GM12878 (cell line): ENCODE measurements around the gene BRAF. TPM values are rescaled to one million over a fixed set of nuclear protein-coding genes. Genes with fewer than 3 reads are reported as not detected.
"Not testable (repeated sequence)": the region's sequence is repeated elsewhere in the genome, so short reads cannot be mapped to it uniquely, and the experiment has no call there.

Source experiments
- ATAC-seq: fragments of 200-7000 bp; cut with Tn5 transposase; 3 replicates; pipeline ENCODE4 v1.9.1; 2020; ENCODE audit warnings: mild to moderate bottlenecking, moderate library complexity
- BruUV-seq: library from RNA; stranded (reverse); fragments of 400-500 nt; replicated peaks from 2 replicates; lab custom pipeline; 2021; lab: Mats Ljungman, UMichigan
- CTCF ChIA-PET: fragments of 300-600 bp; sonication (Branson Sonifier 250); formaldehyde crosslinking; extraction: SDS; loops from one replicate; lab custom pipeline; 2021; ENCODE audit warnings: inconsistent platforms; lab: Yijun Ruan, JAX
- POLR2A ChIA-PET: fragments of 350-600 bp; formaldehyde crosslinking; extraction: SDS; loops from one replicate; lab custom pipeline; 2021; ENCODE audit warnings: inconsistent platforms; lab: Charles Lee
- RAD21 ChIA-PET: fragments of 300-600 bp; sonication (Branson Sonifier 250); formaldehyde crosslinking; loops from one replicate; lab custom pipeline; 2023; ENCODE audit warnings: antibody characterized with exemption; ENCODE audit not compliant: unreplicated experiment; lab: Charles Lee
- SMC1A ChIA-PET: fragments of 300-600 bp; sonication (Branson Sonifier 250); formaldehyde crosslinking; loops from one replicate; lab custom pipeline; 2023; ENCODE audit not compliant: unreplicated experiment, uncharacterized antibody; lab: Charles Lee
- DNase-seq: peaks from one replicate; pipeline ENCODE4 v3.0.0-alpha.2; 2011; ENCODE audit warnings: low read depth, low spot score
- FAIRE-seq: peaks from 3 replicates; lab custom pipeline; 2011; peaks lifted over from hg19 to GRCh38; lab: Jason Lieb, UNC
- H2AFZ ChIP-seq: 2 replicates; pipeline ENCODE4 v1.6.0; 2011; ENCODE audit warnings: low read depth, low read length, control low read depth; ENCODE audit not compliant: control insufficient read depth
- H3K27ac ChIP-seq: 2 replicates; pipeline ENCODE4 v1.5.1; 2011; ENCODE audit warnings: control low read depth; ENCODE audit not compliant: control insufficient read depth, insufficient read depth
- H3K27me3 ChIP-seq, 2 experiments: replicated peaks in 1 of 2; 2 replicates each; pipeline versions ENCODE4 v1.6.0 to v1.6.1; 2011; ENCODE audit warnings: low read length in 1 of 2; ENCODE audit not compliant: control insufficient read depth in 2 of 2, insufficient read depth in 2 of 2
- H3K36me3 ChIP-seq, 2 experiments: 2 replicates each; pipeline ENCODE4 v1.5.1; 2011; ENCODE audit warnings: low read length in 1 of 2; ENCODE audit not compliant: control insufficient read depth in 2 of 2, insufficient read depth in 2 of 2
- H3K4me1 ChIP-seq: 2 replicates; pipeline ENCODE4 v1.6.1; 2011; ENCODE audit warnings: mild to moderate bottlenecking, low read length, moderate library complexity, mixed read lengths; ENCODE audit not compliant: control insufficient read depth, insufficient read depth
- H3K4me2 ChIP-seq: 2 replicates; pipeline ENCODE4 v1.6.0; 2011; ENCODE audit warnings: control low read depth; ENCODE audit not compliant: control insufficient read depth, insufficient read depth
- H3K4me3 ChIP-seq: fragments of 200-600 bp; sonication (generic); 2 replicates; pipeline ENCODE4 v1.5.1; 2016
- H3K79me2 ChIP-seq: 2 replicates; pipeline ENCODE4 v1.6.0; 2011; ENCODE audit warnings: low read length; ENCODE audit not compliant: control insufficient read depth, insufficient read depth
- H3K9ac ChIP-seq: 2 replicates; pipeline ENCODE4 v1.8.0; 2011; ENCODE audit warnings: low read length, control low read depth, mixed read lengths; ENCODE audit not compliant: control insufficient read depth, insufficient read depth
- H3K9me3 ChIP-seq: replicated peaks from 3 replicates; pipeline ENCODE4 v1.5.1; 2011; ENCODE audit warnings: mild to moderate bottlenecking, low read length; ENCODE audit not compliant: control insufficient read depth, insufficient read depth
- H4K20me1 ChIP-seq: 2 replicates; pipeline ENCODE4 v1.6.0; 2011; ENCODE audit not compliant: control insufficient read depth, insufficient read depth
- FOXM1 ChIP-seq: IDR thresholded peaks from 2 replicates; pipeline ENCODE4 v1.6.1; 2012; ENCODE audit warnings: low read depth, mild to moderate bottlenecking, inconsistent platforms, low read length, moderate library complexity
- YBX1 ChIP-seq: fragments of 450-650 bp; IDR thresholded peaks from 2 replicates; pipeline ENCODE4 v1.6.1; 2016; ENCODE audit warnings: antibody characterized with exemption
- WGBS: methylation state at CpG from one replicate; pipeline ENCODE4 v1.1.6; 2016; ENCODE audit warnings: low lambda C conversion rate; ENCODE audit not compliant: insufficient replicate concordance, insufficient coverage; ENCODE audit errors: missing lambda C conversion rate; 5-methylcytosine and 5-hydroxymethylcytosine counted together
- in situ Hi-C: fragments of 300-500 bp; cut with MboI; formaldehyde crosslinking; loops from 9 replicates; pipeline ENCODE4 v1.14.3; 2018; ENCODE audit warnings: mixed read lengths
- intact Hi-C: fragments of 100-400 bp; cut with micrococcal nuclease; formaldehyde crosslinking; loops from one replicate; pipeline ENCODE4 v1.14.2; 2022; ENCODE audit not compliant: unreplicated experiment
- polyA plus RNA-seq, 11 experiments: library from polyadenylated mRNA; depleted of rRNA in 4 of 11; unstranded in 6 of 11; stranded (reverse) in 5 of 11; fragments of >200 nt; fragmentation: Nextera tagmentation in 4 of 11; fragmentation: Illumina TruSeq in 1 of 11; extraction: Ambion mirVana in 4 of 11; extraction: Trizol in 1 of 11; gene quantifications; 1 replicate in 1 of 11; 2 replicates in 10 of 11; pipeline versions ENCODE4 v1.2.1 to v1.2.3, GENCODE V29; 2011 to 2016; ENCODE audit warnings: inconsistent platforms in 2 of 11, missing spikeins in 2 of 11, low read depth in 1 of 11
- total RNA-seq, 4 experiments: library from RNA; depleted of rRNA in 3 of 4; stranded (reverse); fragments of >200 nt in 3 of 4; fragmentation: Illumina TruSeq in 1 of 4; extraction: Trizol in 1 of 4; gene quantifications; 2 replicates each; pipeline versions ENCODE4 v1.2.1 to v1.2.3, GENCODE V29; 2013 to 2021
- TF ChIP-seq, protein P1 (sequence below): fragments of 450-650 bp; IDR thresholded peaks from 2 replicates; pipeline ENCODE4 v1.6.1; 2017; ENCODE audit warnings: mild to moderate bottlenecking, low read depth, inconsistent platforms; ENCODE audit not compliant: poor library complexity, severe bottlenecking

BRAF gene
- total and polyA plus RNA-seq, 10 of the 15 experiments (the other 5 are each of a cell fraction or from before 2014, with no cell fraction given): 2.6 to 31.0 (median 10.6) TPM

DNA sequence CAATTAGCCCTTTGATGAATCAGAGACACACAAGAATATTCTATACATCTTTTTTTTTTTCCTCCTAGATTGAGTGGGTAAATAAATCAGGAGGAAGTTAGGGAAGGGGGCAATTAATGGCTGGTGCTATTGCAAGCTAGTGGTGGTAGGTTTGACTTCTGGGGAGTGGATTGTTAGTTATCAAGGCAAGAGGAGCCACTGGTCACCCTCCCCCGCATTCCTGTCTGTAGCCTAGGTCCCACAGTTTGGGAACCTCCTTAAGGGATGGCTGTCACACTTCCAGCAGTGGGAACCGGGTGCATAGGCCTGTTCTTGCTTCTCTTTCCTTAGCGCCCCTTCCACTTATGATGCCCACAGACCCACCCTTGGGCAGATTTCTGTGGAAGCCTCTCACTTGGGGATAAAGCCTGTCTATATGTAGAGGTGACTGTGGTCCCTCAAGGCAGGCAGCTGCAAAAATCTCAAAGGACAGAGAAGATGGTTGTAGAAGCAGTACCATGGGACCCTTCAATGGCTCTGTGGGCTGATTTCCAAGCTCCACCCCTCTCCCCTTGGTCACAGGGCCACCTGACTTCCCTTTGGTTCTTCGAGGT is 254.3 kb downstream of the BRAF start:
- Histone ChIP-seq H2AFZ (no peak overlapping the region), H4K20me1 (no peaks in the 10 kb centered on the region), H3K4me2 (no peak overlapping the region), H3K4me3 (no peak overlapping the region), H3K9me3 (no peaks in the 10 kb centered on the region), H3K27me3 (no peaks in the 10 kb centered on the region), H3K27ac (no peak overlapping the region), H3K9ac (no peak overlapping the region), H3K36me3 (no peaks in the 10 kb centered on the region), H3K4me1 (peaks cover 28% of the 10 kb centered on the region), H3K79me2 (no peaks in the 10 kb centered on the region; the same call in 1 of the 2 replicates)
- ChIA-PET SMC1A (no interaction called here), POLR2A (no interaction called here), CTCF (interaction anchor here (0.9 to 1.3 kb wide), 2 partner anchors 339 to 345 kb away, joined by 3 to 4 read pairs; partner anchors contain the start of gene MRPS33), RAD21 (no interaction called here)
- 56% methylated on average over 4 of the region's 4 CpGs for WGBS
- FAIRE-seq: no peak
- intact Hi-C loops (no loop called here), in situ Hi-C loops (loop anchor here (10.0 kb wide), 1 partner anchor 344 kb away; the partner anchor contains the start of gene MRPS33)
- TF ChIP-seq YBX1 (no peak), FOXM1 (no peak)
- TF ChIP-seq, protein P1, sequence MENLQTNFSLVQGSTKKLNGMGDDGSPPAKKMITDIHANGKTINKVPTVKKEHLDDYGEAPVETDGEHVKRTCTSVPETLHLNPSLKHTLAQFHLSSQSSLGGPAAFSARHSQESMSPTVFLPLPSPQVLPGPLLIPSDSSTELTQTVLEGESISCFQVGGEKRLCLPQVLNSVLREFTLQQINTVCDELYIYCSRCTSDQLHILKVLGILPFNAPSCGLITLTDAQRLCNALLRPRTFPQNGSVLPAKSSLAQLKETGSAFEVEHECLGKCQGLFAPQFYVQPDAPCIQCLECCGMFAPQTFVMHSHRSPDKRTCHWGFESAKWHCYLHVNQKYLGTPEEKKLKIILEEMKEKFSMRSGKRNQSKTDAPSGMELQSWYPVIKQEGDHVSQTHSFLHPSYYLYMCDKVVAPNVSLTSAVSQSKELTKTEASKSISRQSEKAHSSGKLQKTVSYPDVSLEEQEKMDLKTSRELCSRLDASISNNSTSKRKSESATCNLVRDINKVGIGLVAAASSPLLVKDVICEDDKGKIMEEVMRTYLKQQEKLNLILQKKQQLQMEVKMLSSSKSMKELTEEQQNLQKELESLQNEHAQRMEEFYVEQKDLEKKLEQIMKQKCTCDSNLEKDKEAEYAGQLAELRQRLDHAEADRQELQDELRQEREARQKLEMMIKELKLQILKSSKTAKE: no peak
- no peak for DNase-seq
- no TSS peak for BruUV-seq
- no peak for ATAC-seq

DNA sequence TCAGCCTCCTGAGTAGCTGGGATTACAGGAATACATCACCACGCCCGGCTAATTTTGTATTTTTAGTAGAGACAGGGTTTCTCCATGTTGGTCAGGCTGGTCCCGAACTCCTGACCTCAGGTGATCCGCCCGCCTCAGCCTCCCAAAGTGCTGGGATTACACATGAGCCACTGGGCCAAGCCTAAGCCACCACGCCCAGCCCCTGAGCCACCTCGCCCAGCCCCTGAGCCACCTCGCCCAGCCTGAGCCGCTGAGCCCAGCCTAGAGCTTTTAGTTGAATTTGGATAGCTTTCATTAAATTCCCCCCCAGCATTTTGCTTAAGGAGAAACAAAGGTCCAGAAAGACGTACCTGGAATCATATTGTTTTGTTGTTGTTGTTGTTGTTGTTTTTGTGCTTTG is 254.9 kb downstream of the BRAF start:
- ATAC-seq, H4K20me1 ChIP-seq, H2AFZ ChIP-seq, RAD21 ChIA-PET, H3K27ac ChIP-seq, intact Hi-C loops, H3K79me2 ChIP-seq, H3K27me3 ChIP-seq, BruUV-seq, H3K9ac ChIP-seq, H3K4me3 ChIP-seq, H3K36me3 ChIP-seq, POLR2A ChIA-PET, FAIRE-seq, H3K9me3 ChIP-seq, DNase-seq, H3K4me2 ChIP-seq: not testable (repeated sequence)
- WGBS: 66% methylated on average over 10 of the region's 10 CpGs
- ChIA-PET SMC1A (interaction anchor here (0.7 to 1.3 kb wide), 3 partner anchors 9 to 344 kb away, joined by 3 to 6 read pairs (median 4); no protein-coding TSS in a partner anchor), CTCF (interaction anchor here (1.3 to 2.4 kb wide), 2 partner anchors 10 to 346 kb away, joined by 4 to 12 read pairs; partner anchors contain the start of gene MRPS33)
- peaks cover 22% of the 10 kb centered on the region for H3K4me1 ChIP-seq
- in situ Hi-C loops: loop anchor here (10.0 kb wide), 1 partner anchor 345 kb away; the partner anchor contains the start of gene MRPS33
